ENCODE measurements around the gene LAPTM4A.

DNA sequence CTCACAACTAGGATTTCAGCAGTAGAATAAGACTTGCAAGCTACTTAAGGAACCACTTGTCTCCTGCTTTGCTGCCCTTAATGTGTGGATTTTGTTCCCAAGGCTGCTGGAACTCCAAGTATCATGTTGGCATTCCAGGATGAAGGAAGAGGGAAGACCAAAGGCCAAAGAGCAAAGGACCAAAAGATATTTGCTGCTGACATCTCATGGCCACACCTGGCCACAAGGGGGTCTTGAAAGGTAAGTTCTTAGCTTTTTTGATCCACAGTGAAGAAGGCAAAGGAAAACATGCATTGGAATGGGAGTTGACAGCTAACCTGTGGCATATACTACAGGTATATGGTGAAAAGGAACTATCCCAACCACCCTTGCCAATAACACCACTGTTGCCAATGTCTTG is 35.1 kb downstream of the LAPTM4A start:
- TF ChIP-seq CTCF (optimal IDR thresholded peaks at IDR 0.05 in 1 of 3, IDR thresholded peaks at IDR 0.05 in 1 of 3, conservative IDR thresholded peaks at IDR 0.05 in 1 of 3; ENCODE audit: extremely low read depth in 1 of 3, insufficient read depth in 2 of 3, low read length in 3 of 3) (peak in 1 of 3 experiments; percentile 14), EZH2 (IDR thresholded peaks at IDR 0.05; ENCODE audit: low read length) (no peak)

All from keratinocyte (primary cell).